Stimulated activated naive CD4-positive, alpha-beta T cell treated with Interleukin-2 at 50 U/mL for 16 hours (primary cell): ENCODE measurements around the gene GALNT7.

Experiments
- DNase-seq: peaks from one replicate; lab custom pipeline; 2025; lab: John Stamatoyannopoulos, UW

The GALNT7 gene

GRCh38 chr4:173347467-173347866, 178.9 kb downstream of the GALNT7 start:
- no peak for DNase-seq

- DNase-seq, result no peak
Observed at GRCh38 chr4:173357939-173358338, 189.3 kb downstream of the GALNT7 start.

GRCh38 chr4:173360587-173361221, 192.1 kb downstream of the GALNT7 start:
- DNase-seq, result no peak

GRCh38 chr4:173362666-173363065, 194.1 kb downstream of the GALNT7 start:
- DNase-seq, result no peak

GRCh38 chr4:173365359-173365996, 196.9 kb downstream of the GALNT7 start:
- no peak for DNase-seq

- DNase-seq, result no peak
Observed at GRCh38 chr4:173367285-173367684, 198.7 kb downstream of the GALNT7 start.

GRCh38 chr4:173367946-173368345, 199.3 kb downstream of the GALNT7 start:
- DNase-seq, result no peak

GRCh38 chr4:173370130-173370476, 201.5 kb downstream of the GALNT7 start:
- DNase-seq, result peak; percentile 70

- peak; percentile 97 for DNase-seq
Observed at GRCh38 chr4:173370477-173371291, 202.1 kb downstream of the GALNT7 start, which contains the start of gene SAP30. SAP30 (plus strand) TSS chr4:173370954; CDS start chr4:173371183, 229 bp downstream.

GRCh38 chr4:173371292-173372192, 202.9 kb downstream of the GALNT7 start:
- peak; percentile 37 for DNase-seq
